Skin of body (tissue), 2 donors: ENCODE measurements around the gene LAMTOR1. TPM values are rescaled to one million over a fixed set of nuclear protein-coding genes. Genes with fewer than 3 reads are reported as not detected.

Experiments used
- small RNA-seq: library from RNA; depleted of rRNA; stranded (forward); fragments of <200 nt; gene quantifications from one replicate; pipeline ENCODE3, GENCODE V24; 2014; ENCODE audit warnings: low replicate concordance
- total RNA-seq: library from RNA; depleted of rRNA; stranded (reverse); fragments of >200 nt; gene quantifications from one replicate; pipeline ENCODE4 v1.2.3, GENCODE V29; 2014

Gene LAMTOR1
- total RNA-seq, 1 donor from 2014 or later: 34.1 TPM

Small RNA genes within 50 kb of the gene (small RNA-seq; reads per million reads assigned to genes)
- gene MIR3165 (not detected), gene RNU6-72P (not detected)

Other genes with a start within 250 kb of the LAMTOR1 start
- not detected for gene DEFB131B, start 224.8 kb downstream of the LAMTOR1 start, total RNA-seq
- gene XNDC1N, start 174.7 kb downstream of the LAMTOR1 start, total RNA-seq: 14.1 TPM
- 23.7 TPM for gene RNF121, start 174.3 kb downstream of the LAMTOR1 start, total RNA-seq
- gene IL18BP, start 104.4 kb downstream of the LAMTOR1 start, total RNA-seq: 3.7 TPM
- 191 TPM for gene NUMA1, start 22.8 kb downstream of the LAMTOR1 start, total RNA-seq
- gene LRRC51, start 22.4 kb downstream of the LAMTOR1 start, total RNA-seq: 2.4 TPM
- not detected for gene TOMT, start 2.6 kb upstream of the LAMTOR1 start, total RNA-seq
- 9.7 TPM for gene ANAPC15, start 9.4 kb upstream of the LAMTOR1 start, total RNA-seq
- gene FOLR3, start 32.4 kb upstream of the LAMTOR1 start, total RNA-seq: 0.59 TPM
- gene FOLR1, start 88.8 kb upstream of the LAMTOR1 start, total RNA-seq: 0.69 TPM
- gene FOLR2, start 113.5 kb upstream of the LAMTOR1 start, total RNA-seq: 25.7 TPM
- gene INPPL1, start 121.5 kb upstream of the LAMTOR1 start, total RNA-seq: 37.7 TPM
- not detected for gene PHOX2A, start 140.9 kb upstream of the LAMTOR1 start, total RNA-seq